Mesenchymal stem cell (in vitro differentiated cells and primary cell): Measurements from ENCODE around the gene TRIM31.

Experiments
- DNase-seq: peaks from one replicate; pipeline ENCODE4 v3.0.0-alpha.2; 2013
- H2AFZ ChIP-seq: one replicate; pipeline ENCODE4 v1.6.1; 2013; ENCODE audit warnings: low read depth, mild to moderate bottlenecking, control low read depth, inconsistent platforms, low read length, moderate library complexity
- H2AK5ac ChIP-seq: 2 replicates; pipeline ENCODE4 v1.6.1; 2013; ENCODE audit warnings: low read length, moderate library complexity, mild to moderate bottlenecking, inconsistent platforms; ENCODE audit not compliant: severe bottlenecking
- H2BK120ac ChIP-seq: one replicate; pipeline ENCODE4 v1.6.1; 2013; ENCODE audit warnings: low read depth, mild to moderate bottlenecking, inconsistent platforms, low read length, moderate library complexity
- H2BK12ac ChIP-seq, 2 experiments: one replicate each; pipeline ENCODE4 v1.6.1; 2013; ENCODE audit warnings: inconsistent platforms in 2 of 2, low read length in 2 of 2, mild to moderate bottlenecking in 2 of 2, moderate library complexity in 2 of 2, control low read depth in 1 of 2
- H2BK15ac ChIP-seq: one replicate; pipeline ENCODE4 v1.6.1; 2013; ENCODE audit warnings: mild to moderate bottlenecking, low read depth, inconsistent platforms; ENCODE audit not compliant: poor library complexity, severe bottlenecking
- H2BK5ac ChIP-seq: 2 replicates; pipeline ENCODE4 v1.6.1; 2013; ENCODE audit warnings: low read depth, mild to moderate bottlenecking, low read length, control low read depth, inconsistent platforms; ENCODE audit not compliant: poor library complexity, severe bottlenecking
- H3K14ac ChIP-seq, 2 experiments: one replicate each; pipeline ENCODE4 v1.6.1; 2013; ENCODE audit warnings: inconsistent platforms in 2 of 2, low read length in 2 of 2, control low read depth in 1 of 2, mild to moderate bottlenecking in 1 of 2, moderate library complexity in 1 of 2
- H3K18ac ChIP-seq, 2 experiments: one replicate each; pipeline ENCODE4 v1.6.1; 2013; ENCODE audit warnings: inconsistent platforms in 2 of 2, low read length in 2 of 2, control low read depth in 1 of 2, low read depth in 1 of 2, mild to moderate bottlenecking in 1 of 2
- H3K23ac ChIP-seq, 2 experiments: one replicate each; pipeline ENCODE4 v1.6.1; 2013; ENCODE audit warnings: inconsistent platforms in 2 of 2, low read length in 2 of 2, mild to moderate bottlenecking in 2 of 2, moderate library complexity in 2 of 2, control low read depth in 1 of 2
- H3K27ac ChIP-seq: 2 replicates; pipeline ENCODE4 v1.5.1; 2013; ENCODE audit warnings: mild to moderate bottlenecking, moderate library complexity, low read length, control low read depth, inconsistent platforms; ENCODE audit not compliant: poor library complexity, severe bottlenecking
- H3K27me3 ChIP-seq, 2 experiments: 2 replicates each; pipeline versions ENCODE4 v1.6.1 to v1.7.0; 2013; ENCODE audit warnings: low read length in 2 of 2, mild to moderate bottlenecking in 2 of 2, moderate library complexity in 2 of 2, control low read depth in 1 of 2, inconsistent platforms in 1 of 2; ENCODE audit not compliant: control insufficient read depth in 1 of 2, insufficient read depth in 1 of 2
- H3K36me3 ChIP-seq, 2 experiments: 2 replicates each; pipeline versions ENCODE4 v1.6.1 to v1.7.0; 2013; ENCODE audit warnings: low read length in 2 of 2, control low read depth in 1 of 2, inconsistent platforms in 1 of 2, low read depth in 1 of 2, mild to moderate bottlenecking in 1 of 2; ENCODE audit not compliant: insufficient read depth in 2 of 2, control insufficient read depth in 1 of 2
- H3K4ac ChIP-seq, 2 experiments: one replicate each; pipeline ENCODE4 v1.6.1; 2013; ENCODE audit warnings: inconsistent platforms in 2 of 2, low read length in 2 of 2, mild to moderate bottlenecking in 2 of 2, moderate library complexity in 2 of 2, control low read depth in 1 of 2, low read depth in 1 of 2
- H3K4me1 ChIP-seq: 2 replicates; pipeline ENCODE4 v1.6.1; 2013; ENCODE audit warnings: low read depth, low read length, control low read depth; ENCODE audit not compliant: control insufficient read depth, insufficient read depth
- H3K4me2 ChIP-seq: 2 replicates; pipeline ENCODE4 v1.6.1; 2013; ENCODE audit warnings: low read length, mild to moderate bottlenecking, inconsistent platforms; ENCODE audit not compliant: poor library complexity, severe bottlenecking
- H3K4me3 ChIP-seq, 2 experiments: 2 replicates each; pipeline versions ENCODE4 v1.5.1 to v1.7.0; 2013; ENCODE audit warnings: low read length in 2 of 2, mild to moderate bottlenecking in 2 of 2, control low read depth in 1 of 2, low read depth in 1 of 2; ENCODE audit not compliant: insufficient read depth in 1 of 2
- H3K79me1 ChIP-seq: replicated peaks from 2 replicates; pipeline ENCODE4 v1.6.1; 2013; ENCODE audit warnings: mild to moderate bottlenecking, control low read depth, low read length, inconsistent platforms; ENCODE audit not compliant: poor library complexity, severe bottlenecking
- H3K9ac ChIP-seq: 2 replicates; pipeline ENCODE4 v1.7.0; 2013; ENCODE audit warnings: mild to moderate bottlenecking, low read length, moderate library complexity
- H3K9me3 ChIP-seq: 2 replicates; pipeline ENCODE4 v1.7.0; 2013; ENCODE audit warnings: mild to moderate bottlenecking, low read length; ENCODE audit not compliant: control insufficient read depth
- H4K8ac ChIP-seq: one replicate; pipeline ENCODE4 v1.6.1; 2013; ENCODE audit warnings: inconsistent platforms, mild to moderate bottlenecking, low read length, moderate library complexity
- H4K91ac ChIP-seq: one replicate; pipeline ENCODE4 v1.6.1; 2013; ENCODE audit warnings: mild to moderate bottlenecking, low read length, inconsistent platforms
- whole genome bisulfite sequencing: methylation state at CpG from one replicate; pipeline ENCODE4 v1.1.7; 2013; ENCODE audit warnings: mixed read lengths; 5-methylcytosine and 5-hydroxymethylcytosine counted together

TRIM31 gene

GRCh38 chr6:30071081-30071818 lies 41.6 kb downstream of the TRIM31 start:
- peak; percentile 55 for DNase-seq
- Histone ChIP-seq H3K36me3 (peaks cover 13 to 17% of the 10 kb centered on the region in 2 experiments), H3K27me3 (peaks cover 48 to 61% of the 10 kb centered on the region in 2 experiments), H2BK120ac (no peak overlapping the region), H2BK15ac (no peak overlapping the region), H3K4ac (no peak overlapping the region), H3K23ac (no peak overlapping the region), H3K14ac (peak overlapping the region in 1 of 2 experiments; percentile 7), H3K18ac (peak overlapping the region in 1 of 2 experiments; percentile 35), H3K79me1 (peaks cover 11% of the 10 kb centered on the region), H3K9me3 (no peaks in the 10 kb centered on the region), H3K4me1 (peaks cover 29% of the 10 kb centered on the region), H2BK5ac (no peak overlapping the region), H3K4me2 (peak overlapping the region; percentile 44), H3K4me3 (peak overlapping the region; percentile 14 to 62), H3K9ac (no peak overlapping the region), H4K91ac (no peak overlapping the region), H4K8ac (peak overlapping the region; percentile 55), H3K27ac (no peak overlapping the region), H2AFZ (peak overlapping the region; percentile 10), H2AK5ac (no peak overlapping the region), H2BK12ac (peak overlapping the region in 1 of 2 experiments; percentile 19)
- WGBS, result 6% methylated on average over 62 of the region's 68 CpGs

- peak overlapping the region; percentile 55 for H4K8ac ChIP-seq
- H3K4me1 ChIP-seq, result peaks cover 9% of the 10 kb centered on the region
- H3K4me2 ChIP-seq, result peak overlapping the region; percentile 73
- 12% methylated on average over 8 of the region's 8 CpGs for WGBS
- H3K79me1 ChIP-seq, result peaks cover 13% of the 10 kb centered on the region
- H2BK12ac ChIP-seq, result peak overlapping the region in 1 of 2 experiments; percentile 33
- peak; percentile 96 for DNase-seq
- peaks cover 17 to 33% of the 10 kb centered on the region in 2 experiments for H3K36me3 ChIP-seq
- H3K14ac ChIP-seq, result no peak overlapping the region
- peak overlapping the region; percentile 15 for H4K91ac ChIP-seq
- peak overlapping the region; percentile 92 for H3K9ac ChIP-seq
- H3K27me3 ChIP-seq, result peaks cover 12 to 24% of the 10 kb centered on the region in 2 experiments
- H3K4ac ChIP-seq, result no peak overlapping the region
- H3K18ac ChIP-seq, result peak overlapping the region; percentile 73 to 79
- peak overlapping the region; percentile 61 to 91 for H3K4me3 ChIP-seq
- H2BK120ac ChIP-seq, result no peak overlapping the region
- no peak overlapping the region for H2AK5ac ChIP-seq
- H2BK15ac ChIP-seq, result no peak overlapping the region
- H3K27ac ChIP-seq, result peak overlapping the region; percentile 37
- H2BK5ac ChIP-seq, result no peak overlapping the region
- H3K23ac ChIP-seq, result no peak overlapping the region
- no peaks in the 10 kb centered on the region for H3K9me3 ChIP-seq
- H2AFZ ChIP-seq, result peak overlapping the region; percentile 2
Observed at GRCh38 chr6:30067460-30068139, 45.3 kb downstream of the TRIM31 start.

GRCh38 chr6:30066577-30067459 lies 46.1 kb downstream of the TRIM31 start, which contains the start of gene PPP1R11:
TSS of gene PPP1R11 (plus strand) at chr6:30067198. CDS start at chr6:30067411, 213 bp downstream.
- Histone ChIP-seq H3K4ac (peak within 1 kb of the TSS in 1 of 2 experiments; percentile 40), H3K27ac (peak within 1 kb of the TSS; percentile 84), H3K4me3 (peak within 1 kb of the TSS; percentile 61 to 91), H2AFZ (peak within 1 kb of the TSS; percentile 66), H3K9me3 (no peaks in the 10 kb centered on the region), H2BK5ac (no peak within 1 kb of the TSS), H3K14ac (peak within 1 kb of the TSS in 1 of 2 experiments; percentile 44), H2BK120ac (no peak within 1 kb of the TSS), H3K79me1 (peaks cover 15% of the 10 kb centered on the region), H2BK15ac (no peak within 1 kb of the TSS), H3K23ac (no peak within 1 kb of the TSS), H2AK5ac (no peak within 1 kb of the TSS), H3K27me3 (peaks cover 4 to 17% of the 10 kb centered on the region in 2 experiments), H3K4me1 (peaks cover 13% of the 10 kb centered on the region), H3K18ac (peak within 1 kb of the TSS; percentile 73 to 79), H3K36me3 (peaks cover 17 to 33% of the 10 kb centered on the region in 2 experiments), H4K8ac (peak within 1 kb of the TSS; percentile 55), H3K9ac (peak within 1 kb of the TSS; percentile 92), H2BK12ac (peak within 1 kb of the TSS in 1 of 2 experiments; percentile 33), H3K4me2 (peak within 1 kb of the TSS; percentile 73), H4K91ac (peak within 1 kb of the TSS; percentile 15)
- peak; percentile 100 for DNase-seq
- 1% methylated on average over 37 of the region's 46 CpGs for WGBS
